OCI-LY7 (cell line): ENCODE data around the gene CABP2. TPM values are rescaled to one million over a fixed set of nuclear protein-coding genes. Genes with fewer than 3 reads are reported as not detected.

Source experiments
- BruUV-seq: library from RNA; stranded (reverse); fragments of 400-500 nt; replicated peaks from 2 replicates; lab custom pipeline; 2021; lab: Mats Ljungman, UMichigan
- CTCF ChIA-PET: fragments of 300-600 bp; sonication (Branson Sonifier 250); formaldehyde crosslinking; loops from one replicate; lab custom pipeline; 2022; ENCODE audit warnings: antibody characterized with exemption; ENCODE audit not compliant: unreplicated experiment; lab: Charles Lee
- POLR2A ChIA-PET: fragments of 300-600 bp; sonication (Branson Sonifier 250); formaldehyde crosslinking; loops from one replicate; lab custom pipeline; 2022; ENCODE audit warnings: antibody characterized with exemption; lab: Charles Lee
- DNase-seq: peaks from one replicate; pipeline ENCODE4 v3.0.0-alpha.2; 2015; ENCODE audit warnings: low spot score
- H2AFZ ChIP-seq: fragments of 200-600 bp; sonication (generic), shearing (Covaris generic); 2 replicates; pipeline ENCODE4 v1.6.1; 2014; ENCODE audit warnings: mild to moderate bottlenecking, antibody characterized with exemption, low read length, moderate library complexity
- H3K27ac ChIP-seq: fragments of 200-600 bp; sonication (generic); 2 replicates; pipeline ENCODE4 v1.5.1; 2014; ENCODE audit warnings: mixed run types, low read depth, mild to moderate bottlenecking, moderate library complexity, low read length, inconsistent platforms; ENCODE audit not compliant: poor library complexity, severe bottlenecking
- H3K36me3 ChIP-seq: fragments of 200-600 bp; sonication (generic); 2 replicates; pipeline ENCODE4 v1.6.1; 2014; ENCODE audit warnings: mild to moderate bottlenecking, antibody characterized with exemption, low read length, moderate library complexity, mixed read lengths; ENCODE audit not compliant: insufficient read depth
- H3K4me1 ChIP-seq: fragments of 200-600 bp; sonication (generic); 2 replicates; pipeline ENCODE4 v1.5.1; 2014; ENCODE audit warnings: mild to moderate bottlenecking, low read length; ENCODE audit not compliant: insufficient read depth, poor library complexity, severe bottlenecking
- H3K4me2 ChIP-seq: fragments of 200-600 bp; sonication (generic); 2 replicates; pipeline ENCODE4 v1.6.1; 2014; ENCODE audit warnings: mild to moderate bottlenecking, low read length
- H3K4me3 ChIP-seq: fragments of 200-600 bp; sonication (generic); 2 replicates; pipeline ENCODE4 v1.5.1; 2014; ENCODE audit warnings: mild to moderate bottlenecking, low read depth, low read length; ENCODE audit not compliant: poor library complexity, severe bottlenecking
- H3K79me2 ChIP-seq: fragments of 200-600 bp; sonication (generic); 2 replicates; pipeline ENCODE4 v1.6.1; 2016; ENCODE audit warnings: low read depth, mild to moderate bottlenecking, low read length, moderate library complexity, mixed read lengths; ENCODE audit not compliant: insufficient read depth
- H3K9me2 ChIP-seq: fragments of 200-600 bp; sonication (generic); 2 replicates; pipeline ENCODE4 v1.6.1; 2016; ENCODE audit warnings: mild to moderate bottlenecking, low read length, mixed read lengths; ENCODE audit not compliant: insufficient read depth
- H3K9me3 ChIP-seq: fragments of 200-600 bp; sonication (generic); 2 replicates; pipeline ENCODE4 v1.6.1; 2014; ENCODE audit warnings: mild to moderate bottlenecking, mixed run types, low read length, mixed read lengths
- H4K20me1 ChIP-seq: fragments of 200-600 bp; sonication (generic); 2 replicates; pipeline ENCODE4 v1.6.1; 2014; ENCODE audit warnings: mild to moderate bottlenecking, antibody characterized with exemption, low read length, moderate library complexity, mixed read lengths; ENCODE audit not compliant: insufficient read depth
- EZH2phosphoT487 ChIP-seq: fragments of 200-600 bp; sonication (generic); IDR thresholded peaks from 2 replicates; pipeline ENCODE4 v1.6.1; 2018; ENCODE audit warnings: low read depth, borderline replicate concordance, mild to moderate bottlenecking, mixed run types, antibody characterized with exemption, low read length, moderate library complexity, mixed read lengths
- intact Hi-C: fragments of 100-400 bp; cut with micrococcal nuclease; formaldehyde crosslinking; loops from one replicate; pipeline ENCODE4 v1.10.0; 2022; ENCODE audit not compliant: unreplicated experiment
- total RNA-seq, 2 experiments: library from RNA; depleted of rRNA in 1 of 2; stranded (reverse); fragments of >200 nt in 1 of 2; shearing (Covaris generic) in 1 of 2; gene quantifications; 2 replicates each; pipeline ENCODE4 v1.2.3, GENCODE V29; 2014 to 2022
- TF ChIP-seq, protein P1 (sequence below): fragments of 200-600 bp; sonication (generic); conservative IDR thresholded peaks from 2 replicates; pipeline ENCODE4 v1.5.1; 2014; ENCODE audit warnings: mild to moderate bottlenecking, antibody characterized with exemption, low read length, moderate library complexity, mixed read lengths

CABP2 gene
- total RNA-seq, 2 experiments from 2014 or later, result not detected

GRCh38 chr11:67500831-67501715, 22.2 kb downstream of the CABP2 start:
- Histone ChIP-seq H3K4me2 (no peak overlapping the region), H3K9me2 (no peaks in the 10 kb centered on the region), H3K27ac (no peak overlapping the region), H3K4me3 (no peak overlapping the region), H2AFZ (no peak overlapping the region), H3K4me1 (peaks cover 17% of the 10 kb centered on the region), H3K36me3 (peaks cover 9% of the 10 kb centered on the region; the same call in 1 of the 2 replicates), H3K79me2 (peaks cover 4% of the 10 kb centered on the region; the same call in 1 of the 2 replicates), H4K20me1 (no peaks in the 10 kb centered on the region), H3K9me3 (no peaks in the 10 kb centered on the region)
- TF ChIP-seq, protein P1, sequence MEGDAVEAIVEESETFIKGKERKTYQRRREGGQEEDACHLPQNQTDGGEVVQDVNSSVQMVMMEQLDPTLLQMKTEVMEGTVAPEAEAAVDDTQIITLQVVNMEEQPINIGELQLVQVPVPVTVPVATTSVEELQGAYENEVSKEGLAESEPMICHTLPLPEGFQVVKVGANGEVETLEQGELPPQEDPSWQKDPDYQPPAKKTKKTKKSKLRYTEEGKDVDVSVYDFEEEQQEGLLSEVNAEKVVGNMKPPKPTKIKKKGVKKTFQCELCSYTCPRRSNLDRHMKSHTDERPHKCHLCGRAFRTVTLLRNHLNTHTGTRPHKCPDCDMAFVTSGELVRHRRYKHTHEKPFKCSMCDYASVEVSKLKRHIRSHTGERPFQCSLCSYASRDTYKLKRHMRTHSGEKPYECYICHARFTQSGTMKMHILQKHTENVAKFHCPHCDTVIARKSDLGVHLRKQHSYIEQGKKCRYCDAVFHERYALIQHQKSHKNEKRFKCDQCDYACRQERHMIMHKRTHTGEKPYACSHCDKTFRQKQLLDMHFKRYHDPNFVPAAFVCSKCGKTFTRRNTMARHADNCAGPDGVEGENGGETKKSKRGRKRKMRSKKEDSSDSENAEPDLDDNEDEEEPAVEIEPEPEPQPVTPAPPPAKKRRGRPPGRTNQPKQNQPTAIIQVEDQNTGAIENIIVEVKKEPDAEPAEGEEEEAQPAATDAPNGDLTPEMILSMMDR, result no peak
- TF ChIP-seq EZH2phosphoT487, result no peak
- POLR2A ChIA-PET, result no interaction called here
- intact Hi-C loops, result no loop called here
- no peak for DNase-seq
- no TSS peak for BruUV-seq
- CTCF ChIA-PET, result no interaction called here

DNA sequence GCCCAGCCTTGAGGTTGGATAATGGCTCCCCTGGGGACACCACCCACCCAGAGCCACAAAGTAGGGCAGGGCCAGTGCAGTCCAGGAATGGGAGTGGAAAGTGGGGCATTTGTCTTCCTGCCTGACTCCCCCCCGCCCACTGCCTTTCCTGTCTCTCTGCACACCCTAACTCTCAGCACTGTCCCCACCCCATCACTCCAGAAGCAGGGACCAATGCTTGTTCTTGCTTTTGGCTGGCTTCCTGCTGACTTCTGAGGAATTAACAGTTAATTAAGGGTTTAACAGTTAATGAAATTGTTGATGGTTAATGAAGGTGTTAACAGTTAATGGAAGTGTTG, 22.8 kb downstream of the CABP2 start:
- Histone ChIP-seq H3K79me2 (peaks cover 4% of the 10 kb centered on the region; the same call in 1 of the 2 replicates), H3K36me3 (peaks cover 9% of the 10 kb centered on the region; the same call in 1 of the 2 replicates), H2AFZ (no peak overlapping the region), H3K9me3 (no peaks in the 10 kb centered on the region), H3K4me2 (no peak overlapping the region), H3K4me3 (no peak overlapping the region), H3K9me2 (no peaks in the 10 kb centered on the region), H4K20me1 (no peaks in the 10 kb centered on the region), H3K27ac (no peak overlapping the region), H3K4me1 (peaks cover 11% of the 10 kb centered on the region)
- TF ChIP-seq, protein P1, result no peak
- TF ChIP-seq EZH2phosphoT487, result no peak
- intact Hi-C loops, result no loop called here
- CTCF ChIA-PET, result no interaction called here
- POLR2A ChIA-PET, result no interaction called here
- no TSS peak for BruUV-seq
- DNase-seq, result no peak
